K562 (cell line): Measurements from ENCODE around the gene FXYD3. TPM values are rescaled to one million over a fixed set of nuclear protein-coding genes. Genes with fewer than 3 reads are reported as not detected.

Experiments
- CTCF ChIP-seq, 3 experiments: IDR thresholded peaks in 2 of 3; conservative IDR thresholded peaks in 1 of 3; 2 replicates each; pipeline ENCODE4 v1.5.1; 2011 to 2012; ENCODE audit warnings: low read length in 3 of 3, mild to moderate bottlenecking in 3 of 3, control low read depth in 2 of 3, improper control_type of control experiment in 1 of 3, inconsistent platforms in 1 of 3, low read depth in 1 of 3, mixed read lengths in 1 of 3, moderate library complexity in 1 of 3; ENCODE audit not compliant: insufficient read depth in 2 of 3
- DIDO1 ChIP-seq: fragments of 450-650 bp; IDR thresholded peaks from 2 replicates; pipeline ENCODE4 v1.6.1; 2016; ENCODE audit warnings: low read depth, missing biosample characterization, missing genetic modification characterization
- HMGN3 ChIP-seq: IDR thresholded peaks from 2 replicates; pipeline ENCODE4 v1.6.1; 2011; ENCODE audit warnings: borderline replicate concordance, low read depth, mild to moderate bottlenecking, mixed read lengths, low read length; ENCODE audit not compliant: insufficient read length; ENCODE audit errors: extremely low read depth
- MAX ChIP-seq: sonication (generic); formaldehyde crosslinking; IDR thresholded peaks from 2 replicates; pipeline ENCODE4 v1.9.0; 2022; ENCODE audit warnings: mild to moderate bottlenecking, missing genetic modification reagents
- MYC ChIP-seq, 2 experiments: fragments of 250-450 bp in 1 of 2; sonication (Bioruptor Pico) in 1 of 2; IDR thresholded peaks; 2 replicates each; pipeline versions ENCODE4 v1.5.1 to v1.6.1; 2012 to 2021; ENCODE audit warnings: low read depth in 2 of 2, borderline replicate concordance in 1 of 2, improper control_type of control experiment in 1 of 2, low read length in 1 of 2, mild to moderate bottlenecking in 1 of 2, moderate library complexity in 1 of 2
- RB1 ChIP-seq: fragments of 450-650 bp; IDR thresholded peaks from 2 replicates; pipeline ENCODE4 v1.6.1; 2017; ENCODE audit warnings: low read depth, mild to moderate bottlenecking
- SAP30 ChIP-seq: fragments of 200-600 bp; sonication (generic); IDR thresholded peaks from 2 replicates; pipeline ENCODE4 v1.6.1; 2012; ENCODE audit warnings: borderline replicate concordance, low read depth, mild to moderate bottlenecking, moderate library complexity, low read length, control low read depth, inconsistent platforms; ENCODE audit not compliant: insufficient read depth, poor library complexity, severe bottlenecking
- SIN3A ChIP-seq, 2 experiments: fragments of 150-350 bp in 1 of 2; IDR thresholded peaks; 2 replicates each; pipeline ENCODE4 v1.6.1; 2011 to 2016; ENCODE audit warnings: borderline replicate concordance in 2 of 2, low read depth in 2 of 2, low read length in 2 of 2, mild to moderate bottlenecking in 2 of 2, moderate library complexity in 2 of 2; ENCODE audit not compliant: control insufficient read depth in 1 of 2
- VEZF1 ChIP-seq: fragments of 200-800 bp; sonication (Bioruptor generic); IDR thresholded peaks from 2 replicates; pipeline ENCODE4 v1.6.1; 2017; ENCODE audit warnings: missing genetic modification characterization, missing compliant biosample characterization
- ZNF239 ChIP-seq: fragments of 250-450 bp; sonication (Bioruptor Pico); IDR thresholded peaks from 2 replicates; pipeline ENCODE4 v1.4.0; 2020; ENCODE audit warnings: mild to moderate bottlenecking
- ZNF407 ChIP-seq: fragments of 450-650 bp; IDR thresholded peaks from 2 replicates; pipeline ENCODE4 v1.6.1; 2016; ENCODE audit warnings: low read depth
- ZNF695 ChIP-seq: fragments of 450-650 bp; formaldehyde crosslinking; IDR thresholded peaks from 2 replicates; pipeline ENCODE4 v1.4.0; 2020; ENCODE audit warnings: mild to moderate bottlenecking, moderate library complexity
- polyA plus RNA-seq, 8 experiments: library from polyadenylated mRNA; depleted of rRNA in 4 of 8; stranded (reverse) in 5 of 8; unstranded in 3 of 8; fragments of >200 nt; fragmentation: Nextera tagmentation in 2 of 8; fragmentation: Illumina TruSeq in 1 of 8; extraction: Ambion mirVana in 2 of 8; extraction: Trizol in 1 of 8; gene quantifications; 2 replicates each; pipeline versions ENCODE4 v1.2.1 to v1.2.3, GENCODE V29; 2011 to 2014; ENCODE audit warnings: inconsistent platforms in 1 of 8, missing spikeins in 1 of 8
- total RNA-seq, 7 experiments: library from RNA; depleted of rRNA in 6 of 7; stranded (reverse); fragments of >200 nt in 6 of 7; fragmentation: Illumina TruSeq in 2 of 7; extraction: Trizol in 2 of 7; gene quantifications; 2 replicates each; pipeline versions ENCODE4 v1.2.1 to v1.2.3, GENCODE V29; 2011 to 2021; ENCODE audit warnings: low replicate concordance in 1 of 7

FXYD3 gene
- total and polyA plus RNA-seq, 9 of the 15 experiments (the other 6 are each of a cell fraction or from before 2014, with no cell fraction given): 0.24 TPM; not detected in 8

- TF ChIP-seq ZNF407 (0 out of 2 replicates have a peak, but pooled peaks have one; percentile 16), ZNF239 (CRISPR knock-in tag) (no peak), CTCF (IDR thresholded peaks at IDR 0.05 in 2 of 3, conservative IDR thresholded peaks at IDR 0.05 in 1 of 3; ENCODE audit: insufficient read depth in 2 of 3, low read depth in 1 of 3, low read length in 3 of 3) (peak; percentile 69 to 77 (median 76)), ZNF695 (CRISPR knock-in tag) (no peak), SIN3A (IDR thresholded peaks at IDR 0.05; ENCODE audit: borderline replicate concordance in 2 of 2, control insufficient read depth in 1 of 2, low read depth in 2 of 2, low read length in 2 of 2) (0 out of 4 replicates have a peak, but pooled peaks of 1 of the 2 experiments have one; percentile 18), HMGN3 (peak; percentile 39), MAX (CRISPR knock-in tag) (peak; percentile 40; the same call in 1 of the 2 replicates), VEZF1 (CRISPR knock-in tag) (peak; percentile 60; the same call in 1 of the 2 replicates), SAP30 (peak; percentile 27), DIDO1 (no peak), RB1 (peak; percentile 77), MYC (IDR thresholded peaks at IDR 0.05; ENCODE audit: low read depth, low read length) (peak; percentile 23; the same call in 1 of the 2 replicates), MYC (CRISPR knock-in tag; IDR thresholded peaks at IDR 0.05; ENCODE audit: borderline replicate concordance, low read depth) (no peak)
Observed at GRCh38 chr19:35153701-35154524, 38.3 kb downstream of the FXYD3 start (continued).
